ENCODE data around the gene DGKH. TPM values are rescaled to one million over a fixed set of nuclear protein-coding genes. Genes with fewer than 3 reads are reported as not detected.
"Not testable (repeated sequence)": the region's sequence is repeated elsewhere in the genome, so short reads cannot be mapped to it uniquely, and the experiment has no call there.

Gene DGKH
- total RNA-seq, 1 experiment from 2014 or later: 25.1 TPM

DNA sequence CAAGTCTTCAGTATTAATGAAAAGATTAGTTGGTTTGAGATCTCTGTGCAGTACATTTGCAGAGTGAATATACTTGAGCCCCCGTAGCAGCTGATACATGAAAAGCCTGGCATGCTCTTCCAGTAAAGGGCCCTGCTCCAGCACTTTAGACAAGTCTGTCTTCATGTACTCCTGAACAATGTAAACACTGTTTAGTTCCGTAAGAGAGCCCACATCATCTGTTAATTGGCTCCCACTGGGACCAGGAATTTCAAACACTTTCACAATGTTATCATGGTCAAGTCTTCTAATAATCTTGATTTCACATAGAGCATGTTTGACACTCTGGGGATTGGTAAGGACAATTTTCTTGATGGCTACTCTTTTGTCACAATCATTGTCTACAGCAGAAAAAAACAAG is 22.2 kb downstream of the DGKH start:
- not testable (repeated sequence) for DNase-seq (ENCODE audit: low spot score)

DNA sequence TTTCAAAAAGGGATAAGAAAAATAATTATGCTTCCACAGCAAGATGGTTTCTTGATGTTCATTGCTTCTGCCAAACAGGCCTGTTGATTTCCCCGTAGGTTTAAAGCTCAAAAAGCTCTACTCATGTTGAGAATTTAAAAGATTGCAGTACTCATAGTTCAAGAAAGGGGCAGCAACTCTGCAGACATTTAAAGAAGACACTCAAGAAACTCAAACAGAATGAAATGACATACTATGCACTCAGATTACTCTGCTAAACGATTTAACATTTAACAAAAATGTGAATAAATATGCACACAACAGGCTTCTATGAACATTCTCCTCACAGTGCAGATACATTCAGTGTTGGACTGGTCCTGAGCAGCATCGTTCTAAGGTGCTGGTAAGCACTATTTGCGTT is 22.7 kb downstream of the DGKH start:
- not testable (repeated sequence) for DNase-seq (ENCODE audit: low spot score)

- no peak for DNase-seq (ENCODE audit: low spot score)
Measured at GRCh38 chr13:42071672-42072419, 23.4 kb downstream of the DGKH start.

DNA sequence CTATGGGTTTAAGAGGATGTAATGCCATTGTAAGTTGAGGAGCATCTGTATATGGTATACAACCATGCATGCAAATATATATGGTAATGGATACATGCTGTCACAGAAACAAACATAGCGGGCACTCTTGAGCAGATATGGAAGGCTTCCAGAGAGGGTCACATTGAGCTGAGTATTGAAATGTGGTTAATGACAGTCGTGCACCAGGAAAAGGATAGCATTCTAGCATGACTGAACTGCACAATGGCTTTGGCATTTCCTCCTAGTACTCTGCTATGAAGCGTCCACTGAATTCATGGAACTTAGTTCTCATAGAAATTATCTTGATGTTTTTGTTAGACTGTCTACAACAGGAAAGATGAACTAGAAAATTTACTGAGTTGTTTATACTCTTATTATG is 25.2 kb downstream of the DGKH start:
- DNase-seq (ENCODE audit: low spot score): no peak

- DNase-seq (ENCODE audit: low spot score): no peak
Measured at GRCh38 chr13:42075517-42075916, 27.1 kb downstream of the DGKH start.

GRCh38 chr13:42076309-42076713 is 27.9 kb downstream of the DGKH start:
- DNase-seq (ENCODE audit: low spot score): no peak

- peak; percentile 31 for DNase-seq (ENCODE audit: low spot score)
Measured at GRCh38 chr13:42078128-42078808, 29.8 kb downstream of the DGKH start.

DNA sequence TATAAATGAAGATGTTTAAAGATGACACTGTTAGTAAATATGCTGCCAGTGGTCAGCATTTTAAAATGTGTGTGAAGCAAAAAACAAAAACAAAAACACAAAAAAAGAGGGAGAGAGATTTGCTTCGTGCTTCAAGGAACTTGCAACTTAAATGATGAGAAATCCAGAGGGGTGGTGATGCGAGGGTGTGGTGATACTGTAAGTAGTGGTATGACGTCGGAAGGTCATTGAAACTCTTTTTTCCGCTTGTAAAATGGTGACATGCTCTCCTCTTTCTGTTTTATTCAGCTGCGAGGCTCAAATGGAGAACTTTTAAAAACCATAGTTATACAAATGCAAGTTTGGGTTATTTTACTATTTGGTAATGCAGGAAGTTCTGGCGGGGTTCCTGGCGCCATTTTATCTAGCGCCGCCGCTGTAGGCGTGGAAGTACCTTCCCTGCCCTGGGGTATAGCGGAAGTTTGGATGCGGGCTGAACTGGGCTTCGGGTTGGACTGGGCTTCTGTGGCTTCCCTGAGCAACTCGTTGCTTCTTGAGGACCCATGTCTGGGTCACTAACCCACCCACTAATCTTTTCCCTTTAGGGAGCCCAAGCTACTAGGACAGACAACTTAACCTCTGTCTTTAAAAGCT is 34.8 kb downstream of the DGKH start:
- DNase-seq (ENCODE audit: low spot score): no peak

GRCh38 chr13:42084722-42085121 is 36.3 kb downstream of the DGKH start:
- DNase-seq (ENCODE audit: low spot score): no peak

GRCh38 chr13:42086582-42086981 is 38.1 kb downstream of the DGKH start:
- DNase-seq (ENCODE audit: low spot score): no peak

GRCh38 chr13:42094516-42095040 is 46.1 kb downstream of the DGKH start:
- DNase-seq (ENCODE audit: low spot score): no peak

- not testable (repeated sequence) for DNase-seq (ENCODE audit: low spot score)
Measured at GRCh38 chr13:42096222-42096621, 47.8 kb downstream of the DGKH start.

- DNase-seq (ENCODE audit: low spot score): no peak
Measured at GRCh38 chr13:42099962-42100675, 51.7 kb downstream of the DGKH start.

GRCh38 chr13:42100960-42101359 is 52.5 kb downstream of the DGKH start:
- no peak for DNase-seq (ENCODE audit: low spot score)

DNA sequence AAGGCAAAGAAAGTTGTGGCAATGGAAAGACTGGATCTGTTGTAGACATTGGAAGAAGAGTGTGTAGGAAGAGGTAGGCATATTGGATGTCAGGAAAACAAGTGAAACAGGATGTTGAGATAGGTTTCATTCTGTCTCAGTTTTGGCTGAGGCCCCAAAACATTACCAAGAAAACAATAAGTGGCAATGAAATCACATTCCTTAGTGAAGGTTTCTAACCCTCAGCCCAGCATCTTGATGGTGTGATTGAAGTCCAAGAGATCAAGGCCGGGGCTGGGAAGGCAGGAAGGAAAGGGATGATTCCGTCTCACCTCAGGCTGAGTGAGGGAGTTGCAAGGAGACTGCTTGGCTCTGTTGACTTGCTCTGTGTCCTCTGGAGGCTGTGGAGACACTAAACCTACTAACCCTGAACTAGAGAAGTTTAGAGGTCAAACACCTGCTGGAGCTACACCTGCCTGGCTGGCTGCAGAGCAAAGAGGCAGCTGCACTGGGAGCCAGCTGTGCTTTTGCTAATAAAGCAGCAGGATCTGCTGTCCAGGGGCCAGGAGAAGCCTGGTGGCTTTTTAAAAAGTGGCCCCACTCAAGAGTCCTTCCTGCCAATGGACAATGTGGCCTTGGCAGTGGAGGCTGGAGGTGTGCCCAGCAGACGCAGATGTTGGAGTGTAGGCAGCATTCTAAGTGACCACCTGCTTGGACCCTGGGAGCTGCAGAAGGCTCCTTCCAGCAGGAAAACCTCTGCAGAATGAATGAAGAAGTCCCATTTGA is 53.6 kb downstream of the DGKH start:
- DNase-seq (ENCODE audit: low spot score): no peak

DNA sequence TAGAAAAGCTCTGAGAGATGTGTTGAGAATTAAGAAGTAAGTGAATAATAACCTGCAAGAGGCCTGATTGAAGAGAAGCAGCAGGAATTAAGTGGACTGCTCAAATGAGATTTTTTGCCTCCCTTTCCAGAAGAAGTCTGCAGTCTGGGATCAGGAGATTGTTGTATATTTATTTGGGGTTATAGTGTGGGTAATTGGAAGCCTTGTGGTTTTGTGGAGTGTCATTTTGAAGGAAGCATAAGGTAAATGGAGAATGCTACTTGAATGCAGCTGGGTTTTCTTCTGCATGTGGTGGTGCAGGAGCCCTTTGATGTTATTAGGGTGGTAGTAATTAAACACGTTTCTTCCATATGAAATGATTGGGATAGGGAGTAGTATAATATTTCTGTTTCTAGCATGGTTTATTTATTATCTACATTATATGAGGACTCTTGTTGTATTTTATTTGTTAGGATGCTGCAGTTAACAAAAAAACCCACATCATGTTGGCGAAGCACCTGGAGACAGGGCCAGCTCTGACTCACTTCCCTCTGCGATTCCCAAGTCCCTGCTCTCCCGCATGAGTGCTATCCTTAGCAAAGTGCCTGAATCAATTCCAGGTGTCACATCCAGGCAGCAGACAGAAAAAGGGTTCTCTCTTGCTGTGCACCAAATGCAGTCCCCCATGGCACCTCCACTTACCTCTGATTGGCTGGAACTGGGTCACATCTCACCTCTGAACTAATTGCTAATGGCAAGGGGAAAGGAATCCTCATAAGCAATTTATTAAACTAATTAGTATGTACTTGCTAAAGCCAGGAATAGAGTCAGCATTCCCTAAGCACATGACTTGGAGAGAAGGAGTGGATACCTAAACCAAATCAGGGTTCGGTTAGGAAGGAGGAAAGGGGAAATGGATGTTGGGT is 54.8 kb downstream of the DGKH start:
- DNase-seq (ENCODE audit: low spot score): no peak

- no peak for DNase-seq (ENCODE audit: low spot score)
Measured at GRCh38 chr13:42106998-42107397, 58.5 kb downstream of the DGKH start.

DNA sequence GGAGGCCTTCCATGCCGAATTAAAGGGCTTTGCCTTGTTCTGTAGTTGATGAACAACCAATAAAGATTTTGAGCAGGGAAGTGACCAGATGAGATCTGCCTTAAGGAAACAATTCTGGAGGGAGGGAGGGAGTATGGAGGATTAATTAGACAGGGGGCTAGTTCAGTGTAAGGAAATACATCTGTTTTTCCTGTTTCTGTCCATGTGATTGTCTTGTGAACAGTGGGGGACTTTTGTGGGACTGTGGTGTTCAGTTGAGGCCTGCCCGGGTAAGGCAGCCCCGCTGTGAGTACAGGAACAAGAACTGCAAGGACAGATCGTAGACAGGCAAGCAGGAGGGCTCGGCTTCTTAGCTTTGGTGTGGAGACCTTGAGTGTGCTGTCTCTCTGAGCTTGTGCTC is 59.0 kb downstream of the DGKH start:
- no peak for DNase-seq (ENCODE audit: low spot score)

- DNase-seq (ENCODE audit: low spot score): no peak
Measured at GRCh38 chr13:42108217-42108616, 59.8 kb downstream of the DGKH start.

DNA sequence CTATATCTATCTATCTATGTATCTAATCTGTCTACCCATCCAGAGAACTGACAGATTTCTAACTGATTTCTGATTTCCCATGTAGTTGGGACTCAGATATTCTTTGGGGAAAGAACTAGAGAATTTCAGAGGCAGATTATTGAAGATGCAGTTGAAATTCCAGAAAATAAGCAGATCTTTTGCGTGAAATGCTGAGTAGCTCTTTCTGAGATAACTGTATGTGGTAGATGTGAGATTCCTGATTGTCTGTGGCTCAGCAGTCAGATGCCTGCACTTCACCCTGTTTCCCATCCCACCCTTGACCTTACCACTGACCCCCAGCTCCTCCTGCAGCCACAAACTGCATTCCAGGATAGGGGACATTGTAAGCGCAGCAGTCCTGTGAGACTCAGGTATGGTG is 61.5 kb downstream of the DGKH start:
- DNase-seq (ENCODE audit: low spot score): peak; percentile 19
